H1 (cell line): ENCODE results near the gene EXD3. TPM values are rescaled to one million over a fixed set of nuclear protein-coding genes. Genes with fewer than 3 reads are reported as not detected.
A peak's percentile ranks its signal among the peaks of the same experiment; 100 is the strongest.

Experiments used
- CTCF ChIA-PET: fragments of 300-600 bp; sonication (Branson Sonifier 250); formaldehyde crosslinking; loops from one replicate; lab custom pipeline; 2021; ENCODE audit not compliant: partially characterized antibody; lab: Charles Lee
- POLR2A ChIA-PET: fragments of 300-600 bp; sonication (Branson Sonifier 250); formaldehyde crosslinking; loops from one replicate; lab custom pipeline; 2021; ENCODE audit warnings: inconsistent platforms; ENCODE audit not compliant: partially characterized antibody; lab: Charles Lee
- DNase-seq, 2 experiments: peaks; one replicate each; pipeline versions ENCODE4 v3.0.0 to v3.0.0-alpha.2; 2010 to 2022; ENCODE audit warnings: low spot score in 2 of 2, low read depth in 1 of 2, mixed read lengths in 1 of 2
- FAIRE-seq: peaks from 2 replicates; lab custom pipeline; 2011; peaks lifted over from hg19 to GRCh38; lab: Jason Lieb, UNC
- H2AFZ ChIP-seq: 2 replicates; pipeline ENCODE4 v1.8.1; 2012; ENCODE audit warnings: low read length, inconsistent platforms
- H2AK5ac ChIP-seq: 2 replicates; pipeline ENCODE4 v1.6.1; 2013; ENCODE audit warnings: low read depth, low read length
- H2BK120ac ChIP-seq: replicated peaks from 2 replicates; pipeline ENCODE3; 2013; ENCODE audit warnings: low read depth, low read length, inconsistent platforms
- H2BK12ac ChIP-seq: 2 replicates; pipeline ENCODE4 v1.6.1; 2013; ENCODE audit warnings: low read depth, low read length
- H2BK15ac ChIP-seq: 2 replicates; pipeline ENCODE4 v1.6.1; 2013; ENCODE audit warnings: low read length
- H2BK20ac ChIP-seq: 2 replicates; pipeline ENCODE4 v1.6.1; 2013; ENCODE audit warnings: low read length
- H2BK5ac ChIP-seq: 2 replicates; pipeline ENCODE4 v1.6.1; 2013; ENCODE audit warnings: low read depth, low read length
- H3K14ac ChIP-seq: 2 replicates; pipeline ENCODE4 v1.6.1; 2013; ENCODE audit warnings: inconsistent platforms; ENCODE audit not compliant: insufficient read length
- H3K18ac ChIP-seq: 2 replicates; pipeline ENCODE4 v1.6.1; 2013; ENCODE audit warnings: low read length; ENCODE audit errors: extremely low read depth
- H3K23ac ChIP-seq: 2 replicates; pipeline ENCODE4 v1.6.1; 2013; ENCODE audit warnings: inconsistent platforms; ENCODE audit not compliant: insufficient read length
- H3K23me2 ChIP-seq: 2 replicates; pipeline ENCODE4 v1.6.1; 2013; ENCODE audit warnings: low read depth, low read length
- H3K27ac ChIP-seq: 2 replicates; pipeline ENCODE4 v1.6.1; 2011; ENCODE audit warnings: low read depth, low read length, inconsistent platforms
- H3K27me3 ChIP-seq, 4 experiments: replicated peaks in 1 of 4; 1 replicate in 1 of 4; 2 replicates in 3 of 4; pipeline versions ENCODE4 v1.6.1 to v1.8.1; 2011 to 2013; ENCODE audit warnings: low read length in 3 of 4, mild to moderate bottlenecking in 3 of 4, inconsistent platforms in 2 of 4, mixed read lengths in 2 of 4, moderate library complexity in 1 of 4; ENCODE audit not compliant: control insufficient read depth in 3 of 4, insufficient read depth in 3 of 4; ENCODE audit errors: extremely low read depth in 1 of 4
- H3K36me3 ChIP-seq, 4 experiments: 2 replicates each; pipeline versions ENCODE4 v1.6.1 to v1.8.1; 2011 to 2013; ENCODE audit warnings: mild to moderate bottlenecking in 4 of 4, low read length in 3 of 4, moderate library complexity in 2 of 4, control low read depth in 1 of 4, inconsistent platforms in 1 of 4; ENCODE audit not compliant: insufficient read depth in 4 of 4, control insufficient read depth in 2 of 4
- H3K4ac ChIP-seq: replicated peaks from 2 replicates; pipeline ENCODE3; 2013; ENCODE audit warnings: low read length, low read depth, mixed read lengths, inconsistent platforms; ENCODE audit not compliant: insufficient read length
- H3K4me1 ChIP-seq, 4 experiments: replicated peaks in 1 of 4; 1 replicate in 1 of 4; 2 replicates in 3 of 4; pipeline versions ENCODE4 v1.6.1 to v1.8.1; 2011 to 2013; ENCODE audit warnings: low read length in 3 of 4, inconsistent platforms in 2 of 4, mixed read lengths in 1 of 4; ENCODE audit not compliant: insufficient read depth in 4 of 4, control insufficient read depth in 3 of 4
- H3K4me2 ChIP-seq, 2 experiments: 2 replicates each; pipeline versions ENCODE4 v1.6.1 to v1.8.1; 2011 to 2013; ENCODE audit warnings: low read depth in 2 of 2, low read length in 2 of 2, control low read depth in 1 of 2, inconsistent platforms in 1 of 2, mild to moderate bottlenecking in 1 of 2; ENCODE audit not compliant: insufficient read depth in 1 of 2
- H3K4me3 ChIP-seq, 4 experiments: fragments of 200-600, 300-600 bp in 1 of 4; sonication (generic), shearing (Covaris generic), sonication (Bioruptor Twin) in 1 of 4; 2 replicates each; pipeline versions ENCODE4 v1.5.1 to v1.8.1; 2011 to 2016; ENCODE audit warnings: low read length in 4 of 4, low read depth in 3 of 4, control low read depth in 2 of 4, inconsistent platforms in 2 of 4, mild to moderate bottlenecking in 2 of 4, mixed read lengths in 1 of 4, moderate library complexity in 1 of 4; ENCODE audit not compliant: insufficient read depth in 2 of 4; ENCODE audit errors: extremely low read depth in 1 of 4
- H3K56ac ChIP-seq: replicated peaks from 2 replicates; pipeline ENCODE3; 2013; ENCODE audit warnings: low read depth, mild to moderate bottlenecking, mixed read lengths, low read length, inconsistent platforms; ENCODE audit not compliant: insufficient read length
- H3K79me1 ChIP-seq: 2 replicates; pipeline ENCODE4 v1.6.1; 2013; ENCODE audit warnings: low read depth, low read length, control low read depth
- H3K79me2 ChIP-seq, 2 experiments: 2 replicates each; pipeline versions ENCODE4 v1.6.1 to v1.8.1; 2012 to 2013; ENCODE audit warnings: low read length in 2 of 2, mild to moderate bottlenecking in 2 of 2, inconsistent platforms in 1 of 2; ENCODE audit not compliant: insufficient read depth in 2 of 2, control insufficient read depth in 1 of 2
- H3K9ac ChIP-seq, 4 experiments: replicated peaks in 1 of 4; 1 replicate in 1 of 4; 2 replicates in 3 of 4; pipeline versions ENCODE4 v1.6.1 to v1.8.1; 2011 to 2013; ENCODE audit warnings: low read depth in 3 of 4, low read length in 3 of 4, control low read depth in 2 of 4, mild to moderate bottlenecking in 2 of 4, moderate library complexity in 2 of 4, inconsistent platforms in 1 of 4; ENCODE audit errors: extremely low read depth in 1 of 4
- H3K9me3 ChIP-seq, 2 experiments: 2 replicates each; pipeline versions ENCODE4 v1.6.1 to v1.8.1; 2012 to 2013; ENCODE audit warnings: mild to moderate bottlenecking in 2 of 2, moderate library complexity in 2 of 2, control low read depth in 1 of 2, inconsistent platforms in 1 of 2, low read depth in 1 of 2, low read length in 1 of 2, mixed read lengths in 1 of 2; ENCODE audit not compliant: insufficient read depth in 2 of 2
- H4K20me1 ChIP-seq, 2 experiments: replicated peaks in 1 of 2; 2 replicates each; pipeline versions ENCODE3 to v1.8.1; 2011 to 2013; ENCODE audit warnings: inconsistent platforms in 2 of 2, low read length in 2 of 2, mild to moderate bottlenecking in 1 of 2; ENCODE audit not compliant: insufficient read depth in 2 of 2, control insufficient read depth in 1 of 2
- H4K5ac ChIP-seq: 2 replicates; pipeline ENCODE4 v1.6.1; 2013; ENCODE audit warnings: low read length, low read depth, mixed read lengths, inconsistent platforms; ENCODE audit not compliant: insufficient read length
- H4K8ac ChIP-seq: 2 replicates; pipeline ENCODE4 v1.8.0; 2013; ENCODE audit warnings: mild to moderate bottlenecking, moderate library complexity, low read length, inconsistent platforms; ENCODE audit not compliant: insufficient read depth; ENCODE audit errors: extremely low read depth
- H4K91ac ChIP-seq: replicated peaks from 2 replicates; pipeline ENCODE3; 2013; ENCODE audit warnings: low read length, mixed read lengths, inconsistent platforms; ENCODE audit not compliant: insufficient read length
- ASH2L ChIP-seq: fragments of 200-600, 300-600 bp; sonication (generic); IDR thresholded peaks from one replicate; pipeline ENCODE4 v1.7.1; 2017; ENCODE audit warnings: low read length
- GABPA ChIP-seq: IDR thresholded peaks from 2 replicates; pipeline ENCODE4 v1.6.1; 2011; ENCODE audit warnings: mild to moderate bottlenecking, low read length, moderate library complexity, borderline replicate concordance; ENCODE audit not compliant: insufficient read depth
- JUND ChIP-seq: IDR thresholded peaks from 2 replicates; pipeline ENCODE4 v1.6.1; 2011; ENCODE audit warnings: mild to moderate bottlenecking, improper control_type of control experiment, low read length
- MAX ChIP-seq: IDR thresholded peaks from 2 replicates; pipeline ENCODE4 v1.6.1; 2012; ENCODE audit warnings: inconsistent platforms
- NANOG ChIP-seq: IDR thresholded peaks from 2 replicates; pipeline ENCODE4 v1.6.1; 2011; ENCODE audit warnings: low read length, low read depth, mild to moderate bottlenecking, inconsistent platforms; ENCODE audit not compliant: insufficient read depth, poor library complexity, severe bottlenecking
- PHF8 ChIP-seq: fragments of 200-600 bp; sonication (generic); conservative IDR thresholded peaks from 2 replicates; pipeline ENCODE4 v1.7.1; 2012; ENCODE audit warnings: low read depth, mild to moderate bottlenecking, inconsistent platforms, low read length, moderate library complexity
- RBBP5 ChIP-seq: IDR thresholded peaks from 2 replicates; pipeline ENCODE4 v1.7.1; 2012; ENCODE audit warnings: low read depth, mild to moderate bottlenecking, inconsistent platforms, low read length, moderate library complexity, borderline replicate concordance
- SIN3A ChIP-seq, 2 experiments: IDR thresholded peaks in 1 of 2; conservative IDR thresholded peaks in 1 of 2; 2 replicates each; pipeline ENCODE4 v1.6.1; 2011 to 2012; ENCODE audit warnings: low read length in 2 of 2, improper control_type of control experiment in 1 of 2, low read depth in 1 of 2, mild to moderate bottlenecking in 1 of 2
- SP1 ChIP-seq: IDR thresholded peaks from 2 replicates; pipeline ENCODE4 v1.6.1; 2011; ENCODE audit warnings: low read depth, low read length
- SP2 ChIP-seq: IDR thresholded peaks from 2 replicates; pipeline ENCODE4 v1.6.1; 2012; ENCODE audit warnings: mild to moderate bottlenecking, low read length, inconsistent platforms
- SRF ChIP-seq: IDR thresholded peaks from 2 replicates; pipeline ENCODE4 v1.6.1; 2011; ENCODE audit warnings: mild to moderate bottlenecking, low read depth, low read length, moderate library complexity
- SUZ12 ChIP-seq: fragments of 200-600 bp; sonication (generic); IDR thresholded peaks from 2 replicates; pipeline ENCODE4 v1.6.1; 2012; ENCODE audit warnings: mild to moderate bottlenecking, inconsistent platforms, low read length, moderate library complexity, mixed read lengths
- TBP ChIP-seq: IDR thresholded peaks from 2 replicates; pipeline ENCODE4 v1.6.1; 2011; ENCODE audit warnings: low read depth, low read length, improper control_type of control experiment
- WGBS, 2 experiments: shearing (Covaris generic) in 1 of 2; methylation state at CpG; one replicate each; pipeline versions ENCODE4 v1.1.6 to v1.1.7; 2013 to 2015; ENCODE audit warnings: low lambda C conversion rate in 2 of 2, mixed read lengths in 2 of 2, inconsistent platforms in 1 of 2, low coverage in 1 of 2, missing lambda C conversion rate in 1 of 2; ENCODE audit not compliant: insufficient replicate concordance in 2 of 2, insufficient coverage in 1 of 2, insufficient read length in 1 of 2; ENCODE audit errors: extremely low coverage in 1 of 2, missing lambda C conversion rate in 1 of 2; 5-methylcytosine and 5-hydroxymethylcytosine counted together
- polyA plus RNA-seq, 7 experiments: library from polyadenylated mRNA; depleted of rRNA in 3 of 7; stranded (reverse) in 5 of 7; unstranded in 2 of 7; fragments of >200 nt in 5 of 7; fragments of 200-250 nt in 2 of 7; gene quantifications; 1 replicate in 5 of 7; 2 replicates in 1 of 7; 4 replicates in 1 of 7; pipeline versions ENCODE4 v1.2.1 to v1.2.3, GENCODE V29; 2011 to 2013; ENCODE audit warnings: missing spikeins in 2 of 7, mixed read lengths in 2 of 7
- total RNA-seq: library from RNA; stranded (reverse); fragmentation: NEBNext Ultra II Directional; extraction: Animal tissue kit (Norgen Biotek cat#: 25700); gene quantifications from 2 replicates; pipeline ENCODE4 v1.2.1, GENCODE V29; 2021

Gene EXD3
- total and polyA plus RNA-seq, 2 of the 8 experiments (the other 6 are each of a cell fraction or from before 2014, with no cell fraction given): 7.2 to 9.4 TPM

- Histone ChIP-seq H3K36me3 (peaks cover 6 to 37% (median 20%) of the 10 kb centered on the region in 4 experiments), H3K79me1 (no peaks in the 10 kb centered on the region), H4K8ac (peak overlapping the region; percentile 25; the same call in 1 of the 2 replicates), H3K4me1 (no peaks in the 10 kb centered on the region), H4K5ac (no peak overlapping the region), H2BK12ac (no peak overlapping the region), H2BK5ac (no peak overlapping the region), H3K14ac (no peak overlapping the region), H2BK15ac (no peak overlapping the region), H3K9me3 (no peaks in the 10 kb centered on the region), H2BK120ac (no peak overlapping the region), H3K23me2 (no peaks in the 10 kb centered on the region), H3K9ac (no peak overlapping the region), H4K91ac (no peak overlapping the region), H3K27me3 (no peaks in the 10 kb centered on the region), H3K18ac (no peak overlapping the region), H4K20me1 (peaks cover 0 to 10% of the 10 kb centered on the region in 2 experiments), H2AFZ (no peak overlapping the region), H3K56ac (no peak overlapping the region), H3K23ac (no peak overlapping the region), H3K4me3 (no peak overlapping the region), H2BK20ac (0 out of 2 replicates have a peak overlapping the region, but pooled peaks have one; percentile 32), H3K27ac (no peak overlapping the region), H2AK5ac (no peak overlapping the region), H3K4ac (no peak overlapping the region), H3K79me2 (no peaks in the 10 kb centered on the region), H3K4me2 (no peak overlapping the region)
- WGBS, 2 experiments: 91% methylated on average over 25 of the region's 29 CpGs; no CpG with 5 or more reads in 1 of the 2 experiments
- no peak for DNase-seq
- POLR2A ChIA-PET: interaction anchor here (1.2 to 69.9 kb wide), 3 partner anchors 9 to 136 kb away, joined by 3 to 1462 read pairs (median 1462); partner anchors contain the start of genes CYSRT1, NDOR1, NELFB and RNF208
- CTCF ChIA-PET: interaction anchor here (1.7 to 2.6 kb wide), 4 partner anchors 8 to 29 kb away, joined by 4 to 11 read pairs (median 6); no protein-coding TSS in a partner anchor
- FAIRE-seq: no peak
- TF ChIP-seq PHF8 (no peak), JUND (no peak), SRF (no peak), TBP (no peak), ASH2L (no peak), SP2 (no peak), MAX (no peak), NANOG (no peak), SP1 (no peak), SUZ12 (no peak), SIN3A (conservative IDR thresholded peaks at IDR 0.05 in 1 of 2, IDR thresholded peaks at IDR 0.05 in 1 of 2; ENCODE audit: low read depth in 1 of 2, low read length in 2 of 2) (no peak), RBBP5 (no peak), GABPA (no peak)
Measured at GRCh38 chr9:137265496-137266161, 157.3 kb downstream of the EXD3 start.
